ENCODE results near the gene CRYM.
"Not testable (repeated sequence)": the region's sequence is repeated elsewhere in the genome, so short reads cannot be mapped to it uniquely, and the experiment has no call there.

Gene CRYM

GRCh38 chr16:21306712-21307111 lies 28.6 kb upstream of the CRYM start:
- H3K9me3 ChIP-seq (ENCODE audit: insufficient read depth, low read length); H3K4me2 ChIP-seq (ENCODE audit: low read depth, low read length, poor library complexity, severe bottlenecking); H2AFZ ChIP-seq (ENCODE audit: low read depth, low read length, severe bottlenecking); H3K9ac ChIP-seq (ENCODE audit: low read length); H3K27me3 ChIP-seq (ENCODE audit: low read length); H3K9me2 ChIP-seq (replicated peaks; ENCODE audit: insufficient read depth, low read length); H3K36me3 ChIP-seq (ENCODE audit: low read length); H3K4me3 ChIP-seq (ENCODE audit: insufficient read depth, low read length, poor library complexity, severe bottlenecking); H4K20me1 ChIP-seq (ENCODE audit: low read depth, low read length); H3K27ac ChIP-seq (ENCODE audit: low read depth, low read length); H3F3A ChIP-seq (ENCODE audit: insufficient read depth): not testable (repeated sequence)
- peaks cover 26% of the 10 kb centered on the region for H3K79me2 ChIP-seq (ENCODE audit: insufficient read depth, low read length)

GRCh38 chr16:21302898-21303528 lies 24.9 kb upstream of the CRYM start:
- peak overlapping the region; percentile 73 for H3K9ac ChIP-seq (ENCODE audit: low read length)
- H3K4me3 ChIP-seq (ENCODE audit: insufficient read depth, low read length, poor library complexity, severe bottlenecking) = peak overlapping the region; percentile 57
- peak overlapping the region; percentile 91 for H3K4me2 ChIP-seq (ENCODE audit: low read depth, low read length, poor library complexity, severe bottlenecking)

GRCh38 chr16:21302454-21302853 lies 24.4 kb upstream of the CRYM start:
- H3K36me3 ChIP-seq (ENCODE audit: low read length) = no peaks in the 10 kb centered on the region
- H2AFZ ChIP-seq (ENCODE audit: low read depth, low read length, severe bottlenecking) = peak overlapping the region; percentile 22
- H3K27me3 ChIP-seq (ENCODE audit: low read length) = no peaks in the 10 kb centered on the region
- peak overlapping the region; percentile 91 for H3K4me2 ChIP-seq (ENCODE audit: low read depth, low read length, poor library complexity, severe bottlenecking)
- H4K20me1 ChIP-seq (ENCODE audit: low read depth, low read length) = no peaks in the 10 kb centered on the region
- peak overlapping the region; percentile 57 for H3K4me3 ChIP-seq (ENCODE audit: insufficient read depth, low read length, poor library complexity, severe bottlenecking)
- H3K9ac ChIP-seq (ENCODE audit: low read length) = peak overlapping the region; percentile 73
- H3K9me3 ChIP-seq (ENCODE audit: insufficient read depth, low read length) = no peaks in the 10 kb centered on the region
- TF ChIP-seq CTCF (IDR thresholded peaks at IDR 0.05; ENCODE audit: insufficient read depth, low read length, poor library complexity, severe bottlenecking) (no peak), EZH2phosphoT487 (conservative IDR thresholded peaks at IDR 0.05; ENCODE audit: low read length) (no peak)
- H3K9me2 ChIP-seq (replicated peaks; ENCODE audit: insufficient read depth, low read length) = no peaks in the 10 kb centered on the region
- peak overlapping the region; percentile 65 for H3K27ac ChIP-seq (ENCODE audit: low read depth, low read length)
- peaks cover 22% of the 10 kb centered on the region for H3F3A ChIP-seq (ENCODE audit: insufficient read depth)
- peaks cover 12% of the 10 kb centered on the region; the same call in 1 of the 2 replicates for H3K79me2 ChIP-seq (ENCODE audit: insufficient read depth, low read length)

More at GRCh38 chr16:21302898-21303528, 24.9 kb upstream of the CRYM start:
- no peak for TF ChIP-seq CTCF (IDR thresholded peaks at IDR 0.05; ENCODE audit: insufficient read depth, low read length, poor library complexity, severe bottlenecking)
- no peak for TF ChIP-seq EZH2phosphoT487 (conservative IDR thresholded peaks at IDR 0.05; ENCODE audit: low read length)
- Histone ChIP-seq H3K9me3 (ENCODE audit: insufficient read depth, low read length) (no peaks in the 10 kb centered on the region), H3F3A (ENCODE audit: insufficient read depth) (peaks cover 22% of the 10 kb centered on the region), H2AFZ (ENCODE audit: low read depth, low read length, severe bottlenecking) (peak overlapping the region; percentile 22), H3K79me2 (ENCODE audit: insufficient read depth, low read length) (peaks cover 12% of the 10 kb centered on the region; the same call in 1 of the 2 replicates), H4K20me1 (ENCODE audit: low read depth, low read length) (no peaks in the 10 kb centered on the region), H3K27ac (ENCODE audit: low read depth, low read length) (peak overlapping the region; percentile 65), H3K27me3 (ENCODE audit: low read length) (no peaks in the 10 kb centered on the region), H3K9me2 (replicated peaks; ENCODE audit: insufficient read depth, low read length) (no peaks in the 10 kb centered on the region), H3K36me3 (ENCODE audit: low read length) (no peaks in the 10 kb centered on the region)

GRCh38 chr16:21301895-21302291 lies 23.8 kb upstream of the CRYM start:
- H3K27ac ChIP-seq (ENCODE audit: low read depth, low read length) = peak overlapping the region; percentile 65
- peaks cover 12% of the 10 kb centered on the region; the same call in 1 of the 2 replicates for H3K79me2 ChIP-seq (ENCODE audit: insufficient read depth, low read length)
- H3K27me3 ChIP-seq (ENCODE audit: low read length) = no peaks in the 10 kb centered on the region
- peaks cover 22% of the 10 kb centered on the region for H3F3A ChIP-seq (ENCODE audit: insufficient read depth)
- no peaks in the 10 kb centered on the region for H3K9me3 ChIP-seq (ENCODE audit: insufficient read depth, low read length)
- H3K36me3 ChIP-seq (ENCODE audit: low read length) = no peaks in the 10 kb centered on the region
- H2AFZ ChIP-seq (ENCODE audit: low read depth, low read length, severe bottlenecking) = peak overlapping the region; percentile 29
- H3K9me2 ChIP-seq (replicated peaks; ENCODE audit: insufficient read depth, low read length) = no peaks in the 10 kb centered on the region
- peak overlapping the region; percentile 91 for H3K4me2 ChIP-seq (ENCODE audit: low read depth, low read length, poor library complexity, severe bottlenecking)
- H3K9ac ChIP-seq (ENCODE audit: low read length) = peak overlapping the region; percentile 73
- H3K4me3 ChIP-seq (ENCODE audit: insufficient read depth, low read length, poor library complexity, severe bottlenecking) = peak overlapping the region; percentile 57
- no peaks in the 10 kb centered on the region for H4K20me1 ChIP-seq (ENCODE audit: low read depth, low read length)
- TF ChIP-seq EZH2phosphoT487 (conservative IDR thresholded peaks at IDR 0.05; ENCODE audit: low read length) = no peak
- TF ChIP-seq CTCF (IDR thresholded peaks at IDR 0.05; ENCODE audit: insufficient read depth, low read length, poor library complexity, severe bottlenecking) = no peak
